ENCODE data around the gene CDH9. TPM values are rescaled to one million over a fixed set of nuclear protein-coding genes. Genes with fewer than 3 reads are reported as not detected.

Gene CDH9
- not detected for total RNA-seq
- polyA plus RNA-seq (2013, experiment 1 of 2) = not detected
- not detected for polyA plus RNA-seq (2013, experiment 2 of 2)
- total RNA-seq = 0 to 0.72 (median 0.05) reads per million in 172 experiments

- Mint-ChIP-seq H3K36me3 (ENCODE audit: low read depth) (no peaks in the 10 kb centered on the region), H3K4me1 (ENCODE audit: low read depth) (no peaks in the 10 kb centered on the region), H3K9me3 (peaks cover 7% of the 10 kb centered on the region), H3K27me3 (no peaks in the 10 kb centered on the region), H3K27ac (no peak within 1 kb of the TSS), H3K4me3 (no peak within 1 kb of the TSS)
- no peaks in the 10 kb centered on the region for H3K4me1 ChIP-seq (ENCODE audit: insufficient read depth, low read length)
- H3K27me3 ChIP-seq (ENCODE audit: control insufficient read depth in 1 of 2, insufficient read depth in 2 of 2, low read length in 2 of 2) = no peaks in the 10 kb centered on the region
- CTCF ChIA-PET = no interaction called here
- ATAC-seq (ENCODE audit: poor library complexity) (no peak), DNase-seq (no peak)
- POLR2A ChIA-PET = interaction anchor here (0.6 kb wide), 1 partner anchor 1377 kb away, joined by 3 read pairs; no protein-coding TSS in a partner anchor
- intact Hi-C loops (cut with DNase I, micrococcal nuclease) = no loop called here
- H3K4me3 ChIP-seq (ENCODE audit: low read length) = no peak within 1 kb of the TSS
- TF ChIP-seq CTCF (IDR thresholded peaks at IDR 0.05) = no peak
- peaks cover 0 to 3% of the 10 kb centered on the region in 2 experiments for H3K9me3 ChIP-seq (ENCODE audit: control insufficient read depth in 1 of 2, insufficient read depth in 1 of 2, low read length in 2 of 2)
- H3K36me3 ChIP-seq (ENCODE audit: insufficient read depth, low read length) = no peaks in the 10 kb centered on the region
- no peak within 1 kb of the TSS for H3K27ac ChIP-seq (ENCODE audit: low read depth in 1 of 2, low read length in 2 of 2)
Measured at GRCh38 chr5:27038476-27038875, at the start of gene CDH9. Gene CDH9 (minus strand): TSS chr5:27038586. CDS start chr5:26988333, 50,253 bp downstream.

- no peak for TF ChIP-seq CTCF (IDR thresholded peaks at IDR 0.05)
- no peaks in the 10 kb centered on the region for H3K36me3 ChIP-seq (ENCODE audit: insufficient read depth, low read length)
- no peak overlapping the region for H3K4me3 ChIP-seq (ENCODE audit: low read length)
- POLR2A ChIA-PET = no interaction called here
- Mint-ChIP-seq H3K27me3 (no peaks in the 10 kb centered on the region), H3K27ac (no peak overlapping the region), H3K4me3 (no peak overlapping the region), H3K36me3 (ENCODE audit: low read depth) (no peaks in the 10 kb centered on the region), H3K4me1 (ENCODE audit: low read depth) (no peaks in the 10 kb centered on the region), H3K9me3 (no peaks in the 10 kb centered on the region)
- DNase-seq (no peak), ATAC-seq (ENCODE audit: poor library complexity) (no peak)
- peaks cover 0 to 9% of the 10 kb centered on the region in 2 experiments for H3K9me3 ChIP-seq (ENCODE audit: control insufficient read depth in 1 of 2, insufficient read depth in 1 of 2, low read length in 2 of 2)
- H3K4me1 ChIP-seq (ENCODE audit: insufficient read depth, low read length) = no peaks in the 10 kb centered on the region
- H3K27me3 ChIP-seq (ENCODE audit: control insufficient read depth in 1 of 2, insufficient read depth in 2 of 2, low read length in 2 of 2) = no peaks in the 10 kb centered on the region
- intact Hi-C loops (cut with DNase I, micrococcal nuclease) = loop anchor here in 1 of 2 experiments (2.0 kb wide), 1 partner anchor 31 kb away; no protein-coding TSS in a partner anchor
- CTCF ChIA-PET = no interaction called here
- no peak overlapping the region for H3K27ac ChIP-seq (ENCODE audit: low read depth in 1 of 2, low read length in 2 of 2)
Measured at GRCh38 chr5:27087747-27088146, 49.4 kb upstream of the CDH9 start.

- no peak for TF ChIP-seq CTCF (IDR thresholded peaks at IDR 0.05)
- H3K27me3 ChIP-seq (ENCODE audit: control insufficient read depth in 1 of 2, insufficient read depth in 2 of 2, low read length in 2 of 2) = no peaks in the 10 kb centered on the region
- Mint-ChIP-seq H3K27me3 (no peaks in the 10 kb centered on the region), H3K36me3 (ENCODE audit: low read depth) (no peaks in the 10 kb centered on the region), H3K27ac (no peak overlapping the region), H3K4me1 (ENCODE audit: low read depth) (no peaks in the 10 kb centered on the region), H3K4me3 (no peak overlapping the region), H3K9me3 (no peaks in the 10 kb centered on the region)
- H3K9me3 ChIP-seq (ENCODE audit: control insufficient read depth in 1 of 2, insufficient read depth in 1 of 2, low read length in 2 of 2) = peaks cover 0 to 15% of the 10 kb centered on the region in 2 experiments
- DNase-seq (no peak), ATAC-seq (ENCODE audit: poor library complexity) (no peak)
- intact Hi-C loops (cut with DNase I, micrococcal nuclease) = no loop called here
- POLR2A ChIA-PET = no interaction called here
- no peaks in the 10 kb centered on the region for H3K36me3 ChIP-seq (ENCODE audit: insufficient read depth, low read length)
- CTCF ChIA-PET = no interaction called here
- H3K4me1 ChIP-seq (ENCODE audit: insufficient read depth, low read length) = no peaks in the 10 kb centered on the region
- no peak overlapping the region for H3K27ac ChIP-seq (ENCODE audit: low read depth in 1 of 2, low read length in 2 of 2)
- no peak overlapping the region for H3K4me3 ChIP-seq (ENCODE audit: low read length)
Measured at GRCh38 chr5:27083449-27084415, 45.3 kb upstream of the CDH9 start.

All from CD4-positive, alpha-beta T cell (primary cell).